GM23338 (cell line): ENCODE data around the gene OLFML2A. TPM values are rescaled to one million over a fixed set of nuclear protein-coding genes. Genes with fewer than 3 reads are reported as not detected.

ENCODE experiments used
- ATAC-seq: fragments of 200-7000 bp; cut with Tn5 transposase; 3 replicates; pipeline ENCODE4 v1.9.1; 2020
- DNase-seq: peaks from one replicate; pipeline ENCODE4 v3.0.0-alpha.2; 2015; ENCODE audit warnings: low spot score
- H2AFZ ChIP-seq: fragments of 200-600 bp; sonication (generic); 2 replicates; pipeline ENCODE4 v1.8.0; 2016; ENCODE audit warnings: antibody characterized with exemption, mild to moderate bottlenecking, moderate library complexity
- H3F3A ChIP-seq: fragments of 200-600 bp; sonication (generic); replicated peaks from 2 replicates; pipeline ENCODE4 v1.8.0; 2017; ENCODE audit warnings: antibody characterized with exemption, mixed run types, low read depth
- H3K27ac ChIP-seq: fragments of 200-600 bp; sonication (generic); 2 replicates; pipeline ENCODE4 v1.6.1; 2016; ENCODE audit warnings: low read depth
- H3K27me3 ChIP-seq: fragments of 200-600 bp; sonication (generic); 2 replicates; pipeline ENCODE4 v1.8.0; 2016; ENCODE audit warnings: mild to moderate bottlenecking, mixed run types, moderate library complexity; ENCODE audit not compliant: insufficient read depth
- H3K36me3 ChIP-seq: fragments of 200-600 bp; sonication (generic); 2 replicates; pipeline ENCODE4 v1.8.0; 2016; ENCODE audit warnings: mild to moderate bottlenecking; ENCODE audit not compliant: insufficient read depth
- H3K4me1 ChIP-seq: fragments of 200-600 bp; sonication (generic); 2 replicates; pipeline ENCODE4 v1.8.0; 2016; ENCODE audit warnings: mild to moderate bottlenecking, moderate library complexity; ENCODE audit not compliant: insufficient read depth
- H3K4me2 ChIP-seq: fragments of 200-600 bp; sonication (generic); 2 replicates; pipeline ENCODE4 v1.7.1; 2017; ENCODE audit warnings: mixed run types
- H3K4me3 ChIP-seq: fragments of 200-600 bp; sonication (generic); 2 replicates; pipeline ENCODE4 v1.6.1; 2016; ENCODE audit warnings: mixed run types
- H3K79me2 ChIP-seq: fragments of 200-600 bp; sonication (generic); replicated peaks from 2 replicates; pipeline ENCODE4 v1.8.0; 2017; ENCODE audit warnings: mild to moderate bottlenecking; ENCODE audit not compliant: insufficient read depth
- H3K9me2 ChIP-seq: fragments of 200-600 bp; sonication (generic); 2 replicates; pipeline ENCODE4 v1.8.0; 2017; ENCODE audit not compliant: insufficient read depth
- H4K20me1 ChIP-seq: fragments of 200-600 bp; sonication (generic); replicated peaks from 2 replicates; pipeline ENCODE4 v1.8.0; 2017; ENCODE audit warnings: mild to moderate bottlenecking; ENCODE audit not compliant: insufficient read depth
- H3K27ac Mint-ChIP-seq: 2 replicates; pipeline ENCODE4 v1.8.0; 2020; ENCODE audit warnings: inconsistent platforms, mild to moderate bottlenecking, moderate library complexity, mixed read lengths
- H3K27me3 Mint-ChIP-seq: 3 replicates; pipeline ENCODE4 v1.8.0; 2022; ENCODE audit warnings: low read depth, mild to moderate bottlenecking, moderate library complexity, mixed read lengths, inconsistent platforms; ENCODE audit not compliant: insufficient read depth, poor library complexity
- H3K36me3 Mint-ChIP-seq: 3 replicates; pipeline ENCODE4 v1.8.0; 2021; ENCODE audit warnings: low read depth, mild to moderate bottlenecking, inconsistent platforms, moderate library complexity, mixed read lengths
- H3K4me1 Mint-ChIP-seq: 3 replicates; pipeline ENCODE4 v1.8.0; 2020; ENCODE audit warnings: mild to moderate bottlenecking, inconsistent platforms, mixed read lengths
- H3K4me3 Mint-ChIP-seq: 3 replicates; pipeline ENCODE4 v1.8.0; 2021; ENCODE audit warnings: moderate library complexity, mild to moderate bottlenecking, inconsistent platforms, mixed read lengths
- H3K9me3 Mint-ChIP-seq: 3 replicates; pipeline ENCODE4 v1.8.0; 2020; ENCODE audit warnings: moderate library complexity, mild to moderate bottlenecking, inconsistent platforms, mixed read lengths
- CREB1 ChIP-seq: fragments of 250-450 bp; sonication (Bioruptor Pico); IDR thresholded peaks from 2 replicates; pipeline ENCODE4 v1.5.0; 2020; ENCODE audit warnings: low read depth, mild to moderate bottlenecking, moderate library complexity
- EZH2 ChIP-seq: fragments of 200-600 bp; sonication (generic); IDR thresholded peaks from one replicate; pipeline ENCODE4 v1.8.0; 2017; ENCODE audit warnings: antibody characterized with exemption, mild to moderate bottlenecking, low read depth; ENCODE audit not compliant: unreplicated experiment
- EZH2phosphoT487 ChIP-seq: fragments of 200-600 bp; sonication (generic); IDR thresholded peaks from one replicate; pipeline ENCODE4 v1.8.1; 2018; ENCODE audit warnings: antibody characterized with exemption; ENCODE audit not compliant: unreplicated experiment
- JUNB ChIP-seq: IDR thresholded peaks from one replicate; pipeline ENCODE4 v1.6.1; 2016; ENCODE audit warnings: antibody characterized with exemption; ENCODE audit not compliant: unreplicated experiment
- NANOG ChIP-seq: IDR thresholded peaks from 2 replicates; pipeline ENCODE4 v1.6.1; 2016; ENCODE audit warnings: antibody characterized with exemption, borderline replicate concordance
- POLR2AphosphoS5 ChIP-seq: IDR thresholded peaks from 2 replicates; pipeline ENCODE4 v1.6.1; 2016; ENCODE audit warnings: antibody characterized with exemption, low read depth
- STAT1 ChIP-seq: IDR thresholded peaks from one replicate; pipeline ENCODE4 v1.6.1; 2016; ENCODE audit warnings: antibody characterized with exemption; ENCODE audit not compliant: unreplicated experiment
- ZNF114 ChIP-seq: fragments of 250-450 bp; sonication (Bioruptor Pico); IDR thresholded peaks from 2 replicates; pipeline ENCODE4 v1.5.0; 2020; ENCODE audit warnings: mild to moderate bottlenecking, moderate library complexity
- ZNF331 ChIP-seq: fragments of 250-450 bp; sonication (Bioruptor Pico); IDR thresholded peaks from 2 replicates; pipeline ENCODE4 v1.5.0; 2020; ENCODE audit warnings: low read depth, mild to moderate bottlenecking, moderate library complexity
- polyA plus RNA-seq: library from polyadenylated mRNA; unstranded; fragments of >200 nt; fragmentation: Nextera tagmentation; extraction: Ambion mirVana; gene quantifications from 2 replicates; pipeline ENCODE4 v1.2.1, GENCODE V29; 2016
- total RNA-seq: library from RNA; depleted of rRNA; stranded (reverse); fragments of >200 nt; shearing (Covaris generic); gene quantifications from 2 replicates; pipeline ENCODE4 v1.2.3, GENCODE V29; 2014
- TF ChIP-seq, protein P1 (sequence below), 2 experiments: fragments of 200-600 bp in 1 of 2; sonication (generic) in 1 of 2; conservative IDR thresholded peaks; 2 replicates each; pipeline versions ENCODE4 v1.5.1 to v1.6.1; 2016 to 2017; ENCODE audit warnings: antibody characterized with exemption in 2 of 2, low read depth in 2 of 2, mild to moderate bottlenecking in 2 of 2, moderate library complexity in 1 of 2
- TF ChIP-seq, protein P2 (sequence below): IDR thresholded peaks from 2 replicates; pipeline ENCODE4 v1.6.1; 2016; ENCODE audit warnings: antibody characterized with exemption

The OLFML2A gene
- total and polyA plus RNA-seq, 2 experiments from 2014 or later: 1.1 to 6.7 TPM

DNA sequence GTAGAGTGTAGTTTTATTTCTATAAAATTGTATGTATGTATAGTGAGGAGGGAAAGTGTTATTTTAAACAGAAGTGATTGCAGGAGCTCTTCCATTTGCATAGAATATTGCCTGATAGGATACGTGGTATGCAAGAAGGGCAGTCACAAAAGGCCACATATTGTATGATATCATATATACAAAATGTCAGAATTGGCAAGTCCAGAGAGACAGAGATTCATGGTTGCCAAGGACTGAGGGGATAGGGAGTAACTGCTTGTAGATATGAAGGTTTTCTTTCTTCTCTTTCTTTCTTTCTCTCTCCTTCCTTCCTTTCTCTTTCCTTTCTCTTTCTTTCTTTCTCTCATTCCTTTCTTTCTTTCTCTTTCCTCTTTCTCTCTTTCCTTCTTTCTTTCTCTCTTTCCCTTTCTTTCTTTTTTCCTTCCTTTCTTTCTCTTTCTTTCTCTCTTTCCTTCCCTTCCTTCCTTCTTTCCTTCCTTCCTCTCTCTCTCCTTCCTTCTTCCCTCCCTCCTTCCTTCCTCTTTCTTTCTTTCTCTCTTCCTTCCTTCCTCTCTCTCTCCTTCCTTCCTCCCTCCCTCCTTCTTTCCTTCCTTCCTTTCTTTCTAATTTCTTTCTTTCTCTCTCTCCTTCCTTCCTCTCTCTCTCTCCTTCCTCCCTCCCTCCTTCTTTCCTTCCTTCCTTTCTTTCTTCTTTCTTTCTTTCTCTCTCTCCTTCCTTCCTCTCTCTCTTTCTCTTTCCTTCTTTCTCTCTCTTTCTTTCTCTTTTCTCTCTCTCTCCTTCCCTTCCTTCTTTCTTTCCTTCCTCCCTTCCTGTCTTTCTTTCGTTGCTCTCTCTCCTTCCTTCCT, 51.8 kb downstream of the OLFML2A start:
- Histone ChIP-seq H4K20me1 (no peaks in the 10 kb centered on the region), H3K27me3 (no peaks in the 10 kb centered on the region), H2AFZ (no peak overlapping the region; the same call in 1 of the 2 replicates), H3K4me2 (no peak overlapping the region; the same call in 1 of the 2 replicates), H3K36me3 (no peaks in the 10 kb centered on the region), H3K79me2 (no peaks in the 10 kb centered on the region), H3F3A (no peaks in the 10 kb centered on the region), H3K9me2 (no peaks in the 10 kb centered on the region), H3K4me1 (no peaks in the 10 kb centered on the region), H3K27ac (no peak overlapping the region), H3K4me3 (no peak overlapping the region)
- Mint-ChIP-seq H3K27ac (no peak overlapping the region), H3K4me1 (peaks cover 11% of the 10 kb centered on the region; the same call in 2 of the 3 replicates), H3K27me3 (peaks cover 7% of the 10 kb centered on the region), H3K36me3 (no peaks in the 10 kb centered on the region; the same call in 2 of the 3 replicates), H3K9me3 (peaks cover 5% of the 10 kb centered on the region; the same call in 2 of the 3 replicates), H3K4me3 (no peak overlapping the region)
- ATAC-seq (no peak), DNase-seq (no peak)
- TF ChIP-seq, protein P1, sequence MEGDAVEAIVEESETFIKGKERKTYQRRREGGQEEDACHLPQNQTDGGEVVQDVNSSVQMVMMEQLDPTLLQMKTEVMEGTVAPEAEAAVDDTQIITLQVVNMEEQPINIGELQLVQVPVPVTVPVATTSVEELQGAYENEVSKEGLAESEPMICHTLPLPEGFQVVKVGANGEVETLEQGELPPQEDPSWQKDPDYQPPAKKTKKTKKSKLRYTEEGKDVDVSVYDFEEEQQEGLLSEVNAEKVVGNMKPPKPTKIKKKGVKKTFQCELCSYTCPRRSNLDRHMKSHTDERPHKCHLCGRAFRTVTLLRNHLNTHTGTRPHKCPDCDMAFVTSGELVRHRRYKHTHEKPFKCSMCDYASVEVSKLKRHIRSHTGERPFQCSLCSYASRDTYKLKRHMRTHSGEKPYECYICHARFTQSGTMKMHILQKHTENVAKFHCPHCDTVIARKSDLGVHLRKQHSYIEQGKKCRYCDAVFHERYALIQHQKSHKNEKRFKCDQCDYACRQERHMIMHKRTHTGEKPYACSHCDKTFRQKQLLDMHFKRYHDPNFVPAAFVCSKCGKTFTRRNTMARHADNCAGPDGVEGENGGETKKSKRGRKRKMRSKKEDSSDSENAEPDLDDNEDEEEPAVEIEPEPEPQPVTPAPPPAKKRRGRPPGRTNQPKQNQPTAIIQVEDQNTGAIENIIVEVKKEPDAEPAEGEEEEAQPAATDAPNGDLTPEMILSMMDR (conservative IDR thresholded peaks at IDR 0.05; ENCODE audit: low read depth in 2 of 2): no peak
- TF ChIP-seq CREB1 (CRISPR knock-in tag) (no peak), EZH2 (no peak), JUNB (no peak), ZNF114 (CRISPR knock-in tag) (no peak), ZNF331 (CRISPR knock-in tag) (no peak), POLR2AphosphoS5 (no peak), STAT1 (no peak), EZH2phosphoT487 (no peak), NANOG (no peak)
- TF ChIP-seq, protein P2, sequence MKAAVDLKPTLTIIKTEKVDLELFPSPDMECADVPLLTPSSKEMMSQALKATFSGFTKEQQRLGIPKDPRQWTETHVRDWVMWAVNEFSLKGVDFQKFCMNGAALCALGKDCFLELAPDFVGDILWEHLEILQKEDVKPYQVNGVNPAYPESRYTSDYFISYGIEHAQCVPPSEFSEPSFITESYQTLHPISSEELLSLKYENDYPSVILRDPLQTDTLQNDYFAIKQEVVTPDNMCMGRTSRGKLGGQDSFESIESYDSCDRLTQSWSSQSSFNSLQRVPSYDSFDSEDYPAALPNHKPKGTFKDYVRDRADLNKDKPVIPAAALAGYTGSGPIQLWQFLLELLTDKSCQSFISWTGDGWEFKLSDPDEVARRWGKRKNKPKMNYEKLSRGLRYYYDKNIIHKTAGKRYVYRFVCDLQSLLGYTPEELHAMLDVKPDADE: no peak

DNA sequence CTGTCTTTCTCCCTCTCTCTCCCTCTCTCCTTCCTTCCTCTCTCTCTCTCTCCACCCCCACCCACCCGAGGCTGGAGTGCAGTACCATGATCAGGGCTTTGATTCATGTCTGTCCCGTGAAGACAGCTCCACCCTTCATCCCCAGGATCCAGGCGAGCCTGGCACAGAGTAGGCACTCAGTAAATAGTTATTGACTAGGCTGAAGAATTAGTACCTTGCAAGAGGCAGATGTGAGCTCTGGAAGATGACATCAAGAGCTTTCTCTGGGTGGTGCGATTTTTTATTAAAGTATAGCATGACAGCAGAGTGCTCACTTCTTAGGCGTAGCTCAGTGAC, 52.4 kb downstream of the OLFML2A start:
- Histone ChIP-seq H3K4me3 (no peak overlapping the region), H3F3A (no peaks in the 10 kb centered on the region), H4K20me1 (no peaks in the 10 kb centered on the region), H3K27ac (no peak overlapping the region), H3K4me1 (no peaks in the 10 kb centered on the region), H3K36me3 (no peaks in the 10 kb centered on the region), H3K27me3 (no peaks in the 10 kb centered on the region), H3K79me2 (no peaks in the 10 kb centered on the region), H3K9me2 (no peaks in the 10 kb centered on the region), H3K4me2 (no peak overlapping the region; the same call in 1 of the 2 replicates), H2AFZ (no peak overlapping the region)
- no peak for TF ChIP-seq ZNF114 (CRISPR knock-in tag)
- no peak for TF ChIP-seq ZNF331 (CRISPR knock-in tag)
- TF ChIP-seq CREB1 (CRISPR knock-in tag): no peak
- TF ChIP-seq, protein P1 (conservative IDR thresholded peaks at IDR 0.05; ENCODE audit: low read depth in 2 of 2): no peak
- TF ChIP-seq EZH2phosphoT487: no peak
- Mint-ChIP-seq H3K36me3 (no peaks in the 10 kb centered on the region; the same call in 2 of the 3 replicates), H3K27ac (no peak overlapping the region), H3K9me3 (peaks cover 5% of the 10 kb centered on the region; the same call in 2 of the 3 replicates), H3K4me3 (no peak overlapping the region), H3K27me3 (peaks cover 7% of the 10 kb centered on the region), H3K4me1 (peaks cover 11% of the 10 kb centered on the region; the same call in 2 of the 3 replicates)
- ATAC-seq (peak; percentile 42; the same call in 2 of the 3 replicates), DNase-seq (no peak)
